Ovary (tissue), 3 donors: ENCODE results near the gene ULBP2.

ENCODE experiments used
- EP300 ChIP-seq: sonication (generic); formaldehyde crosslinking; IDR thresholded peaks from one replicate; pipeline ENCODE4 v1.6.1; 2017; ENCODE audit warnings: antibody characterized with exemption
- POLR2A ChIP-seq: fragments of 450-650 bp; IDR thresholded peaks from one replicate; pipeline ENCODE4 v1.6.1; 2017; ENCODE audit warnings: antibody characterized with exemption, mild to moderate bottlenecking, moderate library complexity
- TF ChIP-seq, protein P1 (sequence below), 3 donors: fragments of 450-650 bp in 2 of 3; fragments of 200-600 bp in 1 of 3; IDR thresholded peaks; one replicate each; pipeline versions ENCODE4 v1.5.1 to v1.8.0; 2016 to 2022; ENCODE audit warnings: antibody characterized with exemption in 3 of 3, mild to moderate bottlenecking in 1 of 3
- donor health status: DM: no; HTN: no; CAD: no.

DNA sequence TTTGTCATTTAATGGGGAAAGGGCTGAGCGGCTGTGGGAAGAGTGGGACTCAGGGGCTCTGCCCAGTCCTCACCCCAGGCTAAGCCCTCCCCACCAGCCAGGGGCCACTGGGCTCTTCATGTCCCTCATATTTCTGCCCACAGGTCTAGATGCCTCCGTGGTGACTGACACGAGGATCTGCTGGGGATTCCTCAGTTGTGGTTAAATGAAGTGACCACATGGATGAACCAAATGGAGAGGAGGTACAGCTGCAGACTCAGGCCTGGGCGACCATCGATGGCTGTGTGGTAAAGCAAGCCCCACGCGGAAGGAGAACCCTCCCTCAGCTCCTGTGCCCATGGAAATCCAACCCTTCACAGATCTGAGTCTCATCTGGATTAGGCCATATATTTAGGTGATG, 54.2 kb downstream of the ULBP2 start:
- TF ChIP-seq, protein P1, sequence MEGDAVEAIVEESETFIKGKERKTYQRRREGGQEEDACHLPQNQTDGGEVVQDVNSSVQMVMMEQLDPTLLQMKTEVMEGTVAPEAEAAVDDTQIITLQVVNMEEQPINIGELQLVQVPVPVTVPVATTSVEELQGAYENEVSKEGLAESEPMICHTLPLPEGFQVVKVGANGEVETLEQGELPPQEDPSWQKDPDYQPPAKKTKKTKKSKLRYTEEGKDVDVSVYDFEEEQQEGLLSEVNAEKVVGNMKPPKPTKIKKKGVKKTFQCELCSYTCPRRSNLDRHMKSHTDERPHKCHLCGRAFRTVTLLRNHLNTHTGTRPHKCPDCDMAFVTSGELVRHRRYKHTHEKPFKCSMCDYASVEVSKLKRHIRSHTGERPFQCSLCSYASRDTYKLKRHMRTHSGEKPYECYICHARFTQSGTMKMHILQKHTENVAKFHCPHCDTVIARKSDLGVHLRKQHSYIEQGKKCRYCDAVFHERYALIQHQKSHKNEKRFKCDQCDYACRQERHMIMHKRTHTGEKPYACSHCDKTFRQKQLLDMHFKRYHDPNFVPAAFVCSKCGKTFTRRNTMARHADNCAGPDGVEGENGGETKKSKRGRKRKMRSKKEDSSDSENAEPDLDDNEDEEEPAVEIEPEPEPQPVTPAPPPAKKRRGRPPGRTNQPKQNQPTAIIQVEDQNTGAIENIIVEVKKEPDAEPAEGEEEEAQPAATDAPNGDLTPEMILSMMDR (IDR thresholded peaks at IDR 0.05), result no peak
- TF ChIP-seq POLR2A (no peak), EP300 (no peak)
